H9 (cell line): ENCODE measurements around the gene ERC2. TPM values are rescaled to one million over a fixed set of nuclear protein-coding genes. Genes with fewer than 3 reads are reported as not detected.

ENCODE experiments used
- DNase-seq: peaks from one replicate; pipeline ENCODE4 v3.0.0-alpha.2; 2017
- H2AFZ ChIP-seq: one replicate; pipeline ENCODE4 v1.6.1; 2013; ENCODE audit warnings: mild to moderate bottlenecking, low read length, control low read depth, moderate library complexity
- H2AK5ac ChIP-seq: 2 replicates; pipeline ENCODE4 v1.6.1; 2013; ENCODE audit warnings: low read length, control low read depth, mixed read lengths; ENCODE audit not compliant: insufficient read length
- H2BK120ac ChIP-seq: one replicate; pipeline ENCODE4 v1.6.1; 2013; ENCODE audit warnings: low read depth, mild to moderate bottlenecking, low read length, control low read depth, inconsistent platforms; ENCODE audit not compliant: poor library complexity, severe bottlenecking
- H2BK12ac ChIP-seq: 2 replicates; pipeline ENCODE4 v1.6.1; 2013; ENCODE audit warnings: low read length, control low read depth, mixed read lengths, low read depth; ENCODE audit not compliant: insufficient read length
- H2BK15ac ChIP-seq: 2 replicates; pipeline ENCODE4 v1.6.1; 2013; ENCODE audit warnings: low read depth, low read length, control low read depth
- H2BK20ac ChIP-seq: one replicate; pipeline ENCODE4 v1.6.1; 2013; ENCODE audit warnings: low read depth, mild to moderate bottlenecking, low read length, control low read depth, inconsistent platforms; ENCODE audit not compliant: poor library complexity, severe bottlenecking
- H2BK5ac ChIP-seq: 2 replicates; pipeline ENCODE4 v1.6.1; 2013; ENCODE audit warnings: low read length, control low read depth, mixed read lengths; ENCODE audit not compliant: insufficient read length
- H3K14ac ChIP-seq: 2 replicates; pipeline ENCODE4 v1.6.1; 2013; ENCODE audit warnings: low read length, control low read depth; ENCODE audit not compliant: insufficient read depth
- H3K18ac ChIP-seq: 2 replicates; pipeline ENCODE4 v1.6.1; 2013; ENCODE audit warnings: low read depth, mild to moderate bottlenecking, mixed read lengths, low read length, control low read depth; ENCODE audit not compliant: insufficient read length
- H3K23ac ChIP-seq: 2 replicates; pipeline ENCODE4 v1.6.1; 2013; ENCODE audit warnings: low read length, control low read depth, mixed read lengths, low read depth; ENCODE audit not compliant: insufficient read length
- H3K23me2 ChIP-seq: 2 replicates; pipeline ENCODE4 v1.6.1; 2013; ENCODE audit warnings: low read depth, mild to moderate bottlenecking, mixed read lengths, low read length, control low read depth; ENCODE audit not compliant: insufficient read length, poor library complexity, severe bottlenecking
- H3K27ac ChIP-seq: 2 replicates; pipeline ENCODE4 v1.5.1; 2013; ENCODE audit warnings: low read length, control low read depth, mixed read lengths, low read depth; ENCODE audit not compliant: insufficient read length
- H3K27me3 ChIP-seq: 2 replicates; pipeline ENCODE4 v1.6.1; 2013; ENCODE audit warnings: low read length, control low read depth, inconsistent platforms; ENCODE audit not compliant: insufficient read depth
- H3K4ac ChIP-seq: 2 replicates; pipeline ENCODE4 v1.6.1; 2013; ENCODE audit warnings: low read depth, mild to moderate bottlenecking, control low read depth, inconsistent platforms, low read length, moderate library complexity
- H3K4me1 ChIP-seq: 2 replicates; pipeline ENCODE4 v1.6.1; 2013; ENCODE audit warnings: low read length, control low read depth, inconsistent platforms; ENCODE audit not compliant: insufficient read depth
- H3K4me2 ChIP-seq: 2 replicates; pipeline ENCODE4 v1.6.1; 2013; ENCODE audit warnings: low read length, control low read depth, mixed read lengths; ENCODE audit not compliant: insufficient read length, insufficient read depth
- H3K56ac ChIP-seq: 2 replicates; pipeline ENCODE4 v1.6.1; 2013; ENCODE audit warnings: low read depth, mild to moderate bottlenecking, mixed read lengths, low read length, control low read depth; ENCODE audit not compliant: insufficient read length
- H3K79me1 ChIP-seq: 2 replicates; pipeline ENCODE4 v1.6.1; 2013; ENCODE audit warnings: low read depth, mild to moderate bottlenecking, moderate library complexity, low read length, control low read depth, inconsistent platforms; ENCODE audit not compliant: insufficient read depth, poor library complexity, severe bottlenecking
- H3K79me2 ChIP-seq: 2 replicates; pipeline ENCODE4 v1.6.1; 2013; ENCODE audit warnings: low read length, control low read depth, inconsistent platforms; ENCODE audit not compliant: insufficient read depth
- H3K9ac ChIP-seq: 2 replicates; pipeline ENCODE4 v1.6.1; 2013; ENCODE audit warnings: low read length, control low read depth, mixed read lengths; ENCODE audit not compliant: insufficient read length; ENCODE audit errors: extremely low read depth
- H3K9me3 ChIP-seq: one replicate; pipeline ENCODE4 v1.6.1; 2013; ENCODE audit warnings: low read depth, low read length, inconsistent platforms; ENCODE audit not compliant: control insufficient read depth
- H3T11ph ChIP-seq: one replicate; pipeline ENCODE4 v1.6.1; 2013; ENCODE audit warnings: mild to moderate bottlenecking, low read length, control low read depth, inconsistent platforms
- H4K20me1 ChIP-seq: one replicate; pipeline ENCODE4 v1.6.1; 2013; ENCODE audit not compliant: control insufficient read depth, insufficient read length, insufficient read depth
- H4K5ac ChIP-seq: 2 replicates; pipeline ENCODE4 v1.6.1; 2013; ENCODE audit warnings: low read depth, mild to moderate bottlenecking, mixed read lengths, low read length, control low read depth; ENCODE audit not compliant: insufficient read length
- H4K8ac ChIP-seq: replicated peaks from 2 replicates; pipeline ENCODE4 v1.6.1; 2013; ENCODE audit warnings: low read length, control low read depth, mixed read lengths, low read depth; ENCODE audit not compliant: insufficient read length
- H4K91ac ChIP-seq: 2 replicates; pipeline ENCODE4 v1.6.1; 2013; ENCODE audit warnings: low read depth, mild to moderate bottlenecking, moderate library complexity, mixed read lengths, low read length, control low read depth; ENCODE audit not compliant: insufficient read length
- H3K27ac Mint-ChIP-seq, 3 experiments: 2 replicates in 2 of 3; 3 replicates in 1 of 3; pipeline ENCODE4 v1.8.0; 2020 to 2021; ENCODE audit warnings: mixed read lengths in 3 of 3, mild to moderate bottlenecking in 1 of 3, moderate library complexity in 1 of 3
- H3K27me3 Mint-ChIP-seq: 2 replicates; pipeline ENCODE4 v1.8.0; 2021; ENCODE audit warnings: low read depth, mild to moderate bottlenecking, moderate library complexity, mixed read lengths
- H3K36me3 Mint-ChIP-seq, 3 experiments: 2 replicates in 2 of 3; 3 replicates in 1 of 3; pipeline ENCODE4 v1.8.0; 2020 to 2021; ENCODE audit warnings: low read depth in 3 of 3, mixed read lengths in 3 of 3; ENCODE audit not compliant: insufficient read depth in 1 of 3
- H3K4me1 Mint-ChIP-seq, 2 experiments: 2 replicates each; pipeline ENCODE4 v1.8.0; 2020; ENCODE audit warnings: mixed read lengths in 2 of 2
- H3K4me3 Mint-ChIP-seq, 2 experiments: 2 replicates in 1 of 2; 3 replicates in 1 of 2; pipeline ENCODE4 v1.8.0; 2020 to 2021; ENCODE audit warnings: mild to moderate bottlenecking in 2 of 2, mixed read lengths in 2 of 2, moderate library complexity in 1 of 2
- H3K9me3 Mint-ChIP-seq, 2 experiments: 2 replicates in 1 of 2; 3 replicates in 1 of 2; pipeline ENCODE4 v1.8.0; 2020; ENCODE audit warnings: mild to moderate bottlenecking in 2 of 2, mixed read lengths in 2 of 2, moderate library complexity in 1 of 2
- CTCF ChIP-seq: fragments of 200-600 bp; sonication (generic); conservative IDR thresholded peaks from 3 replicates; pipeline ENCODE4 v1.8.0; 2021; ENCODE audit warnings: antibody characterized with exemption, mild to moderate bottlenecking
- WGBS: extraction: QIAGEN DNeasy Blood & Tissue Kit; methylation state at CpG from one replicate; pipeline ENCODE4 v1.1.7; 2013; ENCODE audit warnings: missing lambda C conversion rate, low lambda C conversion rate, mixed read lengths; ENCODE audit not compliant: insufficient read length; ENCODE audit errors: extremely low coverage; 5-methylcytosine and 5-hydroxymethylcytosine counted together
- total RNA-seq: library from RNA; stranded (reverse); gene quantifications from 2 replicates; pipeline ENCODE4 v1.2.1, GENCODE V29; 2021

Gene ERC2
- total RNA-seq, 1 experiment from 2014 or later: 15.4 TPM

GRCh38 chr3:55807210-55807609 is 661.1 kb downstream of the ERC2 start:
- H3K27ac ChIP-seq: no peak overlapping the region
- DNase-seq: no peak
- no peak overlapping the region for H3T11ph ChIP-seq
- H3K27me3 Mint-ChIP-seq: no peaks in the 10 kb centered on the region
- H3K4me3 Mint-ChIP-seq: no peak overlapping the region
- H4K20me1 ChIP-seq: no peaks in the 10 kb centered on the region
- H3K4me1 Mint-ChIP-seq: 0 out of 4 replicates have a peak, but pooled peaks cover 0 to 6% of the 10 kb centered on the region in 2 experiments
- H3K36me3 Mint-ChIP-seq: no peaks in the 10 kb centered on the region
- no peak overlapping the region for H2BK12ac ChIP-seq
- no peak overlapping the region for H3K27ac Mint-ChIP-seq
- H4K91ac ChIP-seq: no peak overlapping the region
- no peak overlapping the region for H3K4me2 ChIP-seq
- no peak overlapping the region for H3K56ac ChIP-seq
- H3K27me3 ChIP-seq: no peaks in the 10 kb centered on the region; the same call in 1 of the 2 replicates
- H3K14ac ChIP-seq: no peak overlapping the region
- no peaks in the 10 kb centered on the region for H3K23me2 ChIP-seq
- TF ChIP-seq CTCF: no peak
- no peak overlapping the region for H3K23ac ChIP-seq
- no peak overlapping the region for H3K4ac ChIP-seq
- no peak overlapping the region for H2BK15ac ChIP-seq
- no peak overlapping the region for H2AK5ac ChIP-seq
- H2BK20ac ChIP-seq: no peak overlapping the region
- H2BK5ac ChIP-seq: no peak overlapping the region
- no peaks in the 10 kb centered on the region for H3K79me2 ChIP-seq
- no peaks in the 10 kb centered on the region for H3K9me3 Mint-ChIP-seq
- no CpG with 5 or more reads among the region's 1 CpG for WGBS
- no peak overlapping the region for H4K8ac ChIP-seq
- H3K79me1 ChIP-seq: no peaks in the 10 kb centered on the region
- no peaks in the 10 kb centered on the region for H3K9me3 ChIP-seq
- no peaks in the 10 kb centered on the region for H3K4me1 ChIP-seq
- no peak overlapping the region for H3K18ac ChIP-seq
- no peak overlapping the region for H3K9ac ChIP-seq
- H2BK120ac ChIP-seq: no peak overlapping the region
- no peak overlapping the region for H4K5ac ChIP-seq
- H2AFZ ChIP-seq: no peak overlapping the region
